HG02571 (cell line): Measurements from ENCODE around the gene RSBN1L.

Experiments
- ATAC-seq: cut with Tn5 transposase; IDR thresholded peaks from one replicate; pipeline ENCODE4 v1.9.1; 2021; ENCODE audit warnings: mild to moderate bottlenecking, moderate library complexity; ENCODE audit not compliant: unreplicated experiment

The RSBN1L gene

GRCh38 chr7:77727936-77728701 lies 31.9 kb downstream of the RSBN1L start:
- ATAC-seq: no peak

- no peak for ATAC-seq
Observed at GRCh38 chr7:77729574-77730348, 33.5 kb downstream of the RSBN1L start.

- ATAC-seq: no peak
Observed at GRCh38 chr7:77731716-77732115, 35.5 kb downstream of the RSBN1L start.

- no peak for ATAC-seq
Observed at GRCh38 chr7:77734659-77735421, 38.6 kb downstream of the RSBN1L start.

- no peak for ATAC-seq
Observed at GRCh38 chr7:77735457-77735856, 39.2 kb downstream of the RSBN1L start.

- no peak for ATAC-seq
Observed at GRCh38 chr7:77736991-77737390, 40.7 kb downstream of the RSBN1L start.

- no peak for ATAC-seq
Observed at GRCh38 chr7:77738382-77738781, 42.1 kb downstream of the RSBN1L start.

- ATAC-seq: no peak
Observed at GRCh38 chr7:77738871-77739270, 42.6 kb downstream of the RSBN1L start.

- ATAC-seq: no peak
Observed at GRCh38 chr7:77740257-77740656, 44.0 kb downstream of the RSBN1L start.

- ATAC-seq: no peak
Observed at GRCh38 chr7:77743518-77743917, 47.3 kb downstream of the RSBN1L start.

- no peak for ATAC-seq
Observed at GRCh38 chr7:77745746-77746145, 49.5 kb downstream of the RSBN1L start.

- ATAC-seq: no peak
Observed at GRCh38 chr7:77746164-77746823, 50.0 kb downstream of the RSBN1L start.

GRCh38 chr7:77746824-77747165 lies 50.5 kb downstream of the RSBN1L start:
- no peak for ATAC-seq

GRCh38 chr7:77747178-77747577 lies 50.9 kb downstream of the RSBN1L start:
- ATAC-seq: no peak

- no peak for ATAC-seq
Observed at GRCh38 chr7:77747718-77748117, 51.5 kb downstream of the RSBN1L start.

GRCh38 chr7:77752016-77752415 lies 55.8 kb downstream of the RSBN1L start:
- no peak for ATAC-seq

- no peak for ATAC-seq
Observed at GRCh38 chr7:77753173-77753572, 56.9 kb downstream of the RSBN1L start.

- ATAC-seq: peak; percentile 97
Observed at GRCh38 chr7:77757589-77757988, 61.3 kb downstream of the RSBN1L start.

GRCh38 chr7:77759294-77759889 lies 63.1 kb downstream of the RSBN1L start:
- no peak for ATAC-seq

- ATAC-seq: no peak
Observed at GRCh38 chr7:77760809-77761453, 64.7 kb downstream of the RSBN1L start.
